ENCODE data around the gene S100A3.

The S100A3 gene

DNA sequence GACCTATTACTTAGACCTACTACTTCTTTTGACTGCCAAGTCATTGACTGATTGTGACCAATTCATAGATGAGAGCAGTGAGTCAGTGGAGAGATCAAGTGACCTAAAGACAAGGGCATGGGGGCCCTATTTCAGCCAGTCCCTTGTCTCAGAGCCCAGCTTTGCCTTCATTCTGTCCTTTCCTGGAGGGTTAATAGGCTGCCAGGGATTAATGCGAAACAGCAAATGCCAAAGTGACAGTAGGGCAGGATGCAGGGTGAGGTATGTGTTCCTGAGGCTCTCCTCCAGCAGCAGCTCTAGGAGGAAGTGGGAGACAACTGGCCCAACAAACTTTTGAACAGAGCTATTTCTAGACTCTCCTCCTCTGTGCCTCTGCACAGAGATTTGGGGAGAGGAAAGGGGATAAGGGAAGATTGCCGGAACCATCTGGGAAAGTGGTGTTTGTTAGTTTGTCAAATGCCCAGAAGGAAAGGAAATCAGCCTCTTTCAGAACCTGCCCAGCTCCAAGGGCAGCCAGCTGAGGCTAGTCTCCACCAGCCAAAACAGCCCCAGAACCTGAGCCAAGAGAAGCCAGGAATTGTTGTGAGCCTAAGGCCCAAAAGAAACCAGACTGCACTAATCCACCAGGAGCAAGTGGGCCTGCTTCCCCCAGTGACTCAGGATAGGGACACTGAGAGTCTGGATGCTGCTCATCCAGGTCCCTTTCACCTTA is 4.9 kb upstream of the S100A3 start:
- TF ChIP-seq YY1 (IDR thresholded peaks at IDR 0.05; ENCODE audit: low read depth) (no peak), TEAD4 (IDR thresholded peaks at IDR 0.05) (no peak), EGR1 (IDR thresholded peaks at IDR 0.05) (no peak), RAD21 (IDR thresholded peaks at IDR 0.05; ENCODE audit: low read depth) (no peak), FOXM1 (IDR thresholded peaks at IDR 0.05; ENCODE audit: borderline replicate concordance, low read depth) (no peak), CEBPB (IDR thresholded peaks at IDR 0.05) (no peak), ZBTB7A (IDR thresholded peaks at IDR 0.05; ENCODE audit: low read depth) (no peak)
- TF ChIP-seq, protein P1, sequence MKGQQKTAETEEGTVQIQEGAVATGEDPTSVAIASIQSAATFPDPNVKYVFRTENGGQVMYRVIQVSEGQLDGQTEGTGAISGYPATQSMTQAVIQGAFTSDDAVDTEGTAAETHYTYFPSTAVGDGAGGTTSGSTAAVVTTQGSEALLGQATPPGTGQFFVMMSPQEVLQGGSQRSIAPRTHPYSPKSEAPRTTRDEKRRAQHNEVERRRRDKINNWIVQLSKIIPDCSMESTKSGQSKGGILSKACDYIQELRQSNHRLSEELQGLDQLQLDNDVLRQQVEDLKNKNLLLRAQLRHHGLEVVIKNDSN (IDR thresholded peaks at IDR 0.05): no peak
- TF ChIP-seq, protein P2, sequence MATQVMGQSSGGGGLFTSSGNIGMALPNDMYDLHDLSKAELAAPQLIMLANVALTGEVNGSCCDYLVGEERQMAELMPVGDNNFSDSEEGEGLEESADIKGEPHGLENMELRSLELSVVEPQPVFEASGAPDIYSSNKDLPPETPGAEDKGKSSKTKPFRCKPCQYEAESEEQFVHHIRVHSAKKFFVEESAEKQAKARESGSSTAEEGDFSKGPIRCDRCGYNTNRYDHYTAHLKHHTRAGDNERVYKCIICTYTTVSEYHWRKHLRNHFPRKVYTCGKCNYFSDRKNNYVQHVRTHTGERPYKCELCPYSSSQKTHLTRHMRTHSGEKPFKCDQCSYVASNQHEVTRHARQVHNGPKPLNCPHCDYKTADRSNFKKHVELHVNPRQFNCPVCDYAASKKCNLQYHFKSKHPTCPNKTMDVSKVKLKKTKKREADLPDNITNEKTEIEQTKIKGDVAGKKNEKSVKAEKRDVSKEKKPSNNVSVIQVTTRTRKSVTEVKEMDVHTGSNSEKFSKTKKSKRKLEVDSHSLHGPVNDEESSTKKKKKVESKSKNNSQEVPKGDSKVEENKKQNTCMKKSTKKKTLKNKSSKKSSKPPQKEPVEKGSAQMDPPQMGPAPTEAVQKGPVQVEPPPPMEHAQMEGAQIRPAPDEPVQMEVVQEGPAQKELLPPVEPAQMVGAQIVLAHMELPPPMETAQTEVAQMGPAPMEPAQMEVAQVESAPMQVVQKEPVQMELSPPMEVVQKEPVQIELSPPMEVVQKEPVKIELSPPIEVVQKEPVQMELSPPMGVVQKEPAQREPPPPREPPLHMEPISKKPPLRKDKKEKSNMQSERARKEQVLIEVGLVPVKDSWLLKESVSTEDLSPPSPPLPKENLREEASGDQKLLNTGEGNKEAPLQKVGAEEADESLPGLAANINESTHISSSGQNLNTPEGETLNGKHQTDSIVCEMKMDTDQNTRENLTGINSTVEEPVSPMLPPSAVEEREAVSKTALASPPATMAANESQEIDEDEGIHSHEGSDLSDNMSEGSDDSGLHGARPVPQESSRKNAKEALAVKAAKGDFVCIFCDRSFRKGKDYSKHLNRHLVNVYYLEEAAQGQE (IDR thresholded peaks at IDR 0.05; ENCODE audit: low read depth): no peak

DNA sequence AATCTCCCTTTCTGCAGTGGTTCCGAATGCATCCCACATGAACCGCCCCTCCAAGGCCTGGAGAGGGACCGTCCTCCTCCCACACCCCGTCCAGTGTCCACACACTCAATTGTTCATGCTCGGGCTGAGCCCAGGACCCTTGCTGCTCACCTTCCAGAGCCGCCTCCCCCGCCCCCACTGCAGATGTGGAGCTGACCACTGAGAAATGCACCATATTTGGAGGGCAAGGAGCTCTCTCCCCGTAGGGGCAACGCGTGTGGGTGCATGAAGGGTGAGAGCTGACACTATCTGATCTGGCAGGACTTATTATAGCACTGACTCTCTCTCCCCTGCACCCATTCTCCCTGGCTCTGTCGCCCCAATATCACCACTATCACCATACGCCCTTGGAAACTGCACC is 4.0 kb upstream of the S100A3 start:
- TF ChIP-seq NFIC (IDR thresholded peaks at IDR 0.05): no peak
- no peak for TF ChIP-seq YY1 (IDR thresholded peaks at IDR 0.05; ENCODE audit: low read depth)
- no peak for TF ChIP-seq ZBTB7A (IDR thresholded peaks at IDR 0.05; ENCODE audit: low read depth)
- TF ChIP-seq, protein P3, sequence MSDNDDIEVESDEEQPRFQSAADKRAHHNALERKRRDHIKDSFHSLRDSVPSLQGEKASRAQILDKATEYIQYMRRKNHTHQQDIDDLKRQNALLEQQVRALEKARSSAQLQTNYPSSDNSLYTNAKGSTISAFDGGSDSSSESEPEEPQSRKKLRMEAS (IDR thresholded peaks at IDR 0.05): no peak
- TF ChIP-seq RAD21 (IDR thresholded peaks at IDR 0.05; ENCODE audit: low read depth): no peak
- TF ChIP-seq TEAD4 (IDR thresholded peaks at IDR 0.05): no peak
- TF ChIP-seq EGR1 (IDR thresholded peaks at IDR 0.05): no peak
- TF ChIP-seq, protein P2 (IDR thresholded peaks at IDR 0.05; ENCODE audit: low read depth): no peak
- no peak for TF ChIP-seq TCF12 (IDR thresholded peaks at IDR 0.05; ENCODE audit: low read depth)
- TF ChIP-seq, protein P1 (IDR thresholded peaks at IDR 0.05): no peak

DNA sequence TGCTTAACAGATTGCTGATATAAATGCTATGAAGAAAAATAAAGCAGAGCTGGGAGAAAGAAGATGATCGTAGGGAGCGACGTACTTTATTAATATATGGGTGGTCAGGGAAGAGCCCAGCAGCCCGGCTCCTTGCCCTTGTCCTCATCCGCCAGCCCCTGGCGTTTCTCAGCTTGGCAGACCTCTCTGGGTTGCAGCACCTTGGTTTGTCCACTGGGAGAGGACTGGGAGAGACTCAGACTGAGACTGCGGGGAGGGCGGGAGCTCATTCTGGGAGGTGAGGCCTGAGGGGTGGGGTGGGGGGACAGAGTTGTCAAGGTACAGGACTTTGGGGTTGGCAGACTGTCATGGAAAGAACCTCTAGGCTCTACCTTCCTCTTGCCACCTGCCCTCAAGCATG is 3.3 kb upstream of the S100A3 start:
- TF ChIP-seq TCF12 (IDR thresholded peaks at IDR 0.05; ENCODE audit: low read depth) (no peak), ZBTB7A (IDR thresholded peaks at IDR 0.05; ENCODE audit: low read depth) (no peak), EGR1 (IDR thresholded peaks at IDR 0.05) (no peak), CEBPB (IDR thresholded peaks at IDR 0.05) (no peak), YY1 (IDR thresholded peaks at IDR 0.05; ENCODE audit: low read depth) (no peak), NFIC (IDR thresholded peaks at IDR 0.05) (no peak), FOXM1 (IDR thresholded peaks at IDR 0.05; ENCODE audit: borderline replicate concordance, low read depth) (no peak), RAD21 (IDR thresholded peaks at IDR 0.05; ENCODE audit: low read depth) (no peak), CREB1 (IDR thresholded peaks at IDR 0.05; ENCODE audit: low read depth) (no peak), TAF1 (IDR thresholded peaks at IDR 0.05; ENCODE audit: low read depth) (no peak), TEAD4 (IDR thresholded peaks at IDR 0.05) (no peak), EP300 (IDR thresholded peaks at IDR 0.05; ENCODE audit: borderline replicate concordance) (no peak)
- TF ChIP-seq, protein P3 (IDR thresholded peaks at IDR 0.05): no peak
- TF ChIP-seq, protein P2 (IDR thresholded peaks at IDR 0.05; ENCODE audit: low read depth): no peak
- TF ChIP-seq, protein P1 (IDR thresholded peaks at IDR 0.05): no peak
